Embryonic facial prominence (tissue), 1 donor: ENCODE results near the gene SLC47A2.
"Not testable (repeated sequence)": the region's sequence is repeated elsewhere in the genome, so short reads cannot be mapped to it uniquely, and the experiment has no call there.

Experiments
- DNase-seq: peaks from one replicate; pipeline ENCODE4 v3.0.0-alpha.2; 2016; ENCODE audit errors: extremely low spot score

SLC47A2 gene

GRCh38 chr17:19706791-19707727, 9.3 kb downstream of the SLC47A2 start:
- no peak for DNase-seq

- no peak for DNase-seq
These were observed 10.3 kb downstream of the SLC47A2 start for GRCh38 chr17:19705771-19706770.

GRCh38 chr17:19705201-19705600, 11.2 kb downstream of the SLC47A2 start:
- DNase-seq: no peak

- DNase-seq: no peak
These were observed 12.4 kb downstream of the SLC47A2 start for GRCh38 chr17:19703828-19704613.

GRCh38 chr17:19703106-19703827, 13.1 kb downstream of the SLC47A2 start:
- no peak for DNase-seq

- no peak for DNase-seq
These were observed 14.2 kb downstream of the SLC47A2 start for GRCh38 chr17:19702217-19702641.

GRCh38 chr17:19686400-19687090, 29.8 kb downstream of the SLC47A2 start:
- DNase-seq: no peak

GRCh38 chr17:19684909-19685580, 31.3 kb downstream of the SLC47A2 start:
- DNase-seq: not testable (repeated sequence)

- DNase-seq: no peak
These were observed 33.3 kb downstream of the SLC47A2 start for GRCh38 chr17:19683117-19683516.

GRCh38 chr17:19678581-19679453, 37.6 kb downstream of the SLC47A2 start:
- no peak for DNase-seq

GRCh38 chr17:19677736-19678379, 38.5 kb downstream of the SLC47A2 start:
- DNase-seq: no peak

GRCh38 chr17:19676896-19677295, 39.5 kb downstream of the SLC47A2 start:
- no peak for DNase-seq

- DNase-seq: no peak
These were observed 42.8 kb downstream of the SLC47A2 start for GRCh38 chr17:19673623-19674022.

- no peak for DNase-seq
These were observed 44.2 kb downstream of the SLC47A2 start for GRCh38 chr17:19672009-19672750.

GRCh38 chr17:19671433-19671832, 45.0 kb downstream of the SLC47A2 start:
- DNase-seq: no peak

- no peak for DNase-seq
These were observed 45.5 kb downstream of the SLC47A2 start for GRCh38 chr17:19670908-19671307.

- DNase-seq: not testable (repeated sequence)
These were observed 46.7 kb downstream of the SLC47A2 start for GRCh38 chr17:19669680-19670079.
